GM21737 (cell line): ENCODE results near the gene ZKSCAN3.
"Not testable (repeated sequence)": the region's sequence is repeated elsewhere in the genome, so short reads cannot be mapped to it uniquely, and the experiment has no call there.

Experiments used
- ATAC-seq: cut with Tn5 transposase; IDR thresholded peaks from one replicate; pipeline ENCODE4 v1.9.1; 2021; ENCODE audit warnings: mild to moderate bottlenecking, moderate library complexity; ENCODE audit not compliant: unreplicated experiment

Gene ZKSCAN3

GRCh38 chr6:28340310-28341095 is 9.2 kb upstream of the ZKSCAN3 start:
- no peak for ATAC-seq

- no peak for ATAC-seq
Observed at GRCh38 chr6:28343898-28344677, 5.7 kb upstream of the ZKSCAN3 start.

- ATAC-seq = no peak
Observed at GRCh38 chr6:28345201-28345600, 4.5 kb upstream of the ZKSCAN3 start.

GRCh38 chr6:28347119-28347518 is 2.6 kb upstream of the ZKSCAN3 start:
- no peak for ATAC-seq

GRCh38 chr6:28349344-28349891 is 329 bp upstream of the ZKSCAN3 start:
- ATAC-seq = no peak

GRCh38 chr6:28351087-28351486 is 1.3 kb downstream of the ZKSCAN3 start:
- no peak for ATAC-seq

- ATAC-seq = no peak
Observed at GRCh38 chr6:28351493-28351925, 1.8 kb downstream of the ZKSCAN3 start.

GRCh38 chr6:28353356-28353755 is 3.6 kb downstream of the ZKSCAN3 start:
- ATAC-seq = no peak

- no peak for ATAC-seq
Observed at GRCh38 chr6:28353981-28354676, 4.4 kb downstream of the ZKSCAN3 start.

- no peak for ATAC-seq
Observed at GRCh38 chr6:28354688-28355554, 5.2 kb downstream of the ZKSCAN3 start.

GRCh38 chr6:28355743-28356665 is 6.3 kb downstream of the ZKSCAN3 start:
- ATAC-seq = peak; percentile 69

- ATAC-seq = no peak
Observed at GRCh38 chr6:28356666-28357020, 6.9 kb downstream of the ZKSCAN3 start.

GRCh38 chr6:28357036-28357435 is 7.3 kb downstream of the ZKSCAN3 start:
- no peak for ATAC-seq

GRCh38 chr6:28359562-28359961 is 9.8 kb downstream of the ZKSCAN3 start:
- not testable (repeated sequence) for ATAC-seq

GRCh38 chr6:28360961-28361360 is 11.2 kb downstream of the ZKSCAN3 start:
- ATAC-seq = no peak

GRCh38 chr6:28365590-28365989 is 15.8 kb downstream of the ZKSCAN3 start:
- ATAC-seq = not testable (repeated sequence)

- peak; percentile 61 for ATAC-seq
Observed at GRCh38 chr6:28368522-28368921, 18.8 kb downstream of the ZKSCAN3 start.

GRCh38 chr6:28369463-28369862 is 19.7 kb downstream of the ZKSCAN3 start:
- no peak for ATAC-seq

GRCh38 chr6:28370440-28370839 is 20.7 kb downstream of the ZKSCAN3 start:
- ATAC-seq = no peak
